Astrocyte (in vitro differentiated cells and primary cell): ENCODE data around the gene CMIP. TPM values are rescaled to one million over a fixed set of nuclear protein-coding genes. Genes with fewer than 3 reads are reported as not detected.

ENCODE experiments used
- DNase-seq: peaks from one replicate; pipeline ENCODE4 v3.0.0-alpha.2; 2010; ENCODE audit warnings: low read depth
- FAIRE-seq: peaks from 2 replicates; lab custom pipeline; 2011; peaks lifted over from hg19 to GRCh38; lab: Jason Lieb, UNC
- H2AFZ ChIP-seq: 2 replicates; pipeline ENCODE4 v1.6.0; 2012; ENCODE audit warnings: low read depth, low read length, inconsistent platforms
- H3K27ac ChIP-seq: 2 replicates; pipeline ENCODE4 v1.5.1; 2011; ENCODE audit warnings: low read depth, low read length, inconsistent platforms
- H3K27me3 ChIP-seq: 2 replicates; pipeline ENCODE4 v1.6.0; 2011; ENCODE audit warnings: low read length, inconsistent platforms; ENCODE audit not compliant: insufficient read depth
- H3K36me3 ChIP-seq: 2 replicates; pipeline ENCODE4 v1.5.1; 2011; ENCODE audit warnings: low read length, inconsistent platforms; ENCODE audit not compliant: insufficient read depth
- H3K4me1 ChIP-seq: 2 replicates; pipeline ENCODE4 v1.5.1; 2011; ENCODE audit warnings: low read length, inconsistent platforms; ENCODE audit not compliant: insufficient read depth
- H3K4me2 ChIP-seq: 2 replicates; pipeline ENCODE4 v1.6.0; 2012; ENCODE audit warnings: low read length, inconsistent platforms
- H3K4me3 ChIP-seq: 2 replicates; pipeline ENCODE4 v1.5.1; 2011; ENCODE audit warnings: low read depth, mild to moderate bottlenecking, low read length, inconsistent platforms; ENCODE audit not compliant: insufficient read depth
- H3K79me2 ChIP-seq: 2 replicates; pipeline ENCODE4 v1.6.0; 2012; ENCODE audit warnings: mild to moderate bottlenecking, low read length, inconsistent platforms; ENCODE audit not compliant: insufficient read depth
- H3K9ac ChIP-seq: 2 replicates; pipeline ENCODE4 v1.6.0; 2012; ENCODE audit warnings: mild to moderate bottlenecking, low read length, inconsistent platforms
- H3K9me3 ChIP-seq: 2 replicates; pipeline ENCODE4 v1.5.1; 2012; ENCODE audit warnings: low read depth, mild to moderate bottlenecking, low read length, inconsistent platforms; ENCODE audit not compliant: insufficient read depth
- H4K20me1 ChIP-seq: 2 replicates; pipeline ENCODE4 v1.6.0; 2012; ENCODE audit warnings: low read length, inconsistent platforms; ENCODE audit not compliant: insufficient read depth
- H3K27ac Mint-ChIP-seq: one replicate; pipeline ENCODE4 v1.8.0; 2021; ENCODE audit warnings: mild to moderate bottlenecking, mixed read lengths; ENCODE audit not compliant: unreplicated experiment
- H3K27me3 Mint-ChIP-seq: one replicate; pipeline ENCODE4 v1.8.0; 2021; ENCODE audit warnings: low read depth, mixed read lengths; ENCODE audit not compliant: unreplicated experiment
- H3K36me3 Mint-ChIP-seq: one replicate; pipeline ENCODE4 v1.8.0; 2021; ENCODE audit warnings: low read depth, mixed read lengths; ENCODE audit not compliant: unreplicated experiment
- H3K4me1 Mint-ChIP-seq: one replicate; pipeline ENCODE4 v1.8.0; 2021; ENCODE audit warnings: low read depth, mixed read lengths; ENCODE audit not compliant: unreplicated experiment
- H3K4me3 Mint-ChIP-seq: one replicate; pipeline ENCODE4 v1.8.0; 2021; ENCODE audit warnings: mild to moderate bottlenecking, moderate library complexity, mixed read lengths; ENCODE audit not compliant: unreplicated experiment
- H3K9me3 Mint-ChIP-seq: one replicate; pipeline ENCODE4 v1.8.0; 2021; ENCODE audit warnings: mild to moderate bottlenecking, mixed read lengths; ENCODE audit not compliant: unreplicated experiment
- EZH2 ChIP-seq: IDR thresholded peaks from 2 replicates; pipeline ENCODE4 v1.6.1; 2012; ENCODE audit warnings: mild to moderate bottlenecking, low read length, inconsistent platforms; ENCODE audit not compliant: insufficient read depth
- total RNA-seq: library from RNA; stranded (reverse); gene quantifications from 2 replicates; pipeline ENCODE4 v1.2.1, GENCODE V29; 2021
- TF ChIP-seq, protein P1 (sequence below): IDR thresholded peaks from 2 replicates; pipeline ENCODE4 v1.5.1; 2011; ENCODE audit warnings: low read depth, mild to moderate bottlenecking, inconsistent platforms, low read length, moderate library complexity; ENCODE audit not compliant: insufficient read depth

CMIP gene
- total RNA-seq, 1 donor from 2014 or later: 71.5 TPM

DNA sequence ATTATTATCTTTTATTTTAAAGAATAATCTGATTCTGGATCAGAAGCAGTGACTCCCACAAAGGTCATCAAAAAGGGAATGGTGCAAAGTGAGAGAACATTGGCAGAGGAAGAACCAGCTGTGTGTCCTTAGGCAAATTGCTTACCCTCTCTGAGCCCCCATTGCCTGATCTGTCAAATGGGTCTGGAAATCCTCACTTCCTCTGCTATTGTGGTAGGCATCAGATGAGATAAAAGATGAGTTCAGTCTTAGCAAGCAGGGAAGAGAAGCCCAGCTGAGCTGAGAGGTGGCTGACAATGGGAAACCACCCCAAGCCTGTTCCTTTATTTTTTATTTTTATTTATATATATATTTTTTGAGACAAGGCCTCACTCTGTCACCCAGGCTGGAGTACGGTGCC lies 310.2 kb downstream of the CMIP start:
- Histone ChIP-seq H3K27ac (no peak overlapping the region), H3K27me3 (no peaks in the 10 kb centered on the region), H4K20me1 (no peaks in the 10 kb centered on the region), H3K9ac (no peak overlapping the region), H3K4me1 (peaks cover 5% of the 10 kb centered on the region), H3K9me3 (no peaks in the 10 kb centered on the region), H2AFZ (no peak overlapping the region), H3K79me2 (no peaks in the 10 kb centered on the region), H3K4me2 (no peak overlapping the region), H3K36me3 (no peaks in the 10 kb centered on the region), H3K4me3 (no peak overlapping the region)
- Mint-ChIP-seq H3K4me3 (no peak overlapping the region), H3K9me3 (no peaks in the 10 kb centered on the region), H3K27me3 (no peaks in the 10 kb centered on the region), H3K27ac (no peak overlapping the region), H3K4me1 (peaks cover 10% of the 10 kb centered on the region), H3K36me3 (no peaks in the 10 kb centered on the region)
- FAIRE-seq: no peak
- no peak for DNase-seq
- TF ChIP-seq, protein P1, sequence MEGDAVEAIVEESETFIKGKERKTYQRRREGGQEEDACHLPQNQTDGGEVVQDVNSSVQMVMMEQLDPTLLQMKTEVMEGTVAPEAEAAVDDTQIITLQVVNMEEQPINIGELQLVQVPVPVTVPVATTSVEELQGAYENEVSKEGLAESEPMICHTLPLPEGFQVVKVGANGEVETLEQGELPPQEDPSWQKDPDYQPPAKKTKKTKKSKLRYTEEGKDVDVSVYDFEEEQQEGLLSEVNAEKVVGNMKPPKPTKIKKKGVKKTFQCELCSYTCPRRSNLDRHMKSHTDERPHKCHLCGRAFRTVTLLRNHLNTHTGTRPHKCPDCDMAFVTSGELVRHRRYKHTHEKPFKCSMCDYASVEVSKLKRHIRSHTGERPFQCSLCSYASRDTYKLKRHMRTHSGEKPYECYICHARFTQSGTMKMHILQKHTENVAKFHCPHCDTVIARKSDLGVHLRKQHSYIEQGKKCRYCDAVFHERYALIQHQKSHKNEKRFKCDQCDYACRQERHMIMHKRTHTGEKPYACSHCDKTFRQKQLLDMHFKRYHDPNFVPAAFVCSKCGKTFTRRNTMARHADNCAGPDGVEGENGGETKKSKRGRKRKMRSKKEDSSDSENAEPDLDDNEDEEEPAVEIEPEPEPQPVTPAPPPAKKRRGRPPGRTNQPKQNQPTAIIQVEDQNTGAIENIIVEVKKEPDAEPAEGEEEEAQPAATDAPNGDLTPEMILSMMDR: no peak
- TF ChIP-seq EZH2: no peak

DNA sequence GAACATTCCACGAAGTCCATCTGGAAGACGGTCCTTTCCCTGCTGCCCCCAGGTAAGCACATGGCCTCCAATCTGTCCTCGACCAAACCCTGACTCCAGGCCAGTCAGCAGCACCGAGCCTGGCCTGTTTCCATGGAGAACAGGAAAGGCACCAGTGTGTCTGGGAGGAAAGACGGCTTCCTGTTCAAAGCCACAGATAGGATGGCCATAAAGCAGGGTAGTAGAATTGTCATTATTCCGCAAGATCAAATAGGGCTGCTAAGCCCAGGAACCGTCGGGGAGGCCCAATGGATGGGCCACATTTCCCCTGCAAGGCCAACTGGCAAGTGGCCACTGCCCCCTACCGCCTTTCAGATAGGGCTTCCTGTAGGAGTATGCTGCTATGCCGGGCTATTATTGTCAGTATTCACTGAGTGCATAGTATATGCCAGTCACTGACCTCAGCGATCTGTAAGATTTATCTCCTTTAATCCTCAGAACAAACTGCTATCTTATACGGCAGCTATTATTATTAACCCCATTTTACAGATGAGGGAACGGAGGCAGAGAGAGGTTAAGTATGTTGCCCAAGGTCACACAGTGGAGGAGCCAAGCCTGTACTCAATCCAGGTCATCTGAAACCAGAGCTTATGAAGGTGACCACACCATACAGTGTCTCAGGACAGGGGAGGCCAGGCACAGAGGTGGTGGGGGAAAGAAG lies 311.5 kb downstream of the CMIP start:
- H3K4me3 ChIP-seq: no peak overlapping the region
- H3K4me2 ChIP-seq: no peak overlapping the region
- H3K79me2 ChIP-seq: no peaks in the 10 kb centered on the region
- no peaks in the 10 kb centered on the region for H3K9me3 ChIP-seq
- no peak for TF ChIP-seq EZH2
- TF ChIP-seq, protein P1: no peak
- no peak overlapping the region for H3K27ac ChIP-seq
- H3K4me1 ChIP-seq: peaks cover 5% of the 10 kb centered on the region
- Mint-ChIP-seq H3K27me3 (peaks cover 2% of the 10 kb centered on the region), H3K27ac (no peak overlapping the region), H3K36me3 (no peaks in the 10 kb centered on the region), H3K9me3 (no peaks in the 10 kb centered on the region), H3K4me1 (peaks cover 10% of the 10 kb centered on the region), H3K4me3 (no peak overlapping the region)
- peak overlapping the region; percentile 8 for H2AFZ ChIP-seq
- H4K20me1 ChIP-seq: no peaks in the 10 kb centered on the region
- H3K36me3 ChIP-seq: no peaks in the 10 kb centered on the region
- H3K9ac ChIP-seq: no peak overlapping the region
- no peaks in the 10 kb centered on the region for H3K27me3 ChIP-seq
- FAIRE-seq (no peak), DNase-seq (no peak)
